ENCODE measurements around the gene TOPORS.
"Not testable (repeated sequence)": the region's sequence is repeated elsewhere in the genome, so short reads cannot be mapped to it uniquely, and the experiment has no call there.

Gene TOPORS

DNA sequence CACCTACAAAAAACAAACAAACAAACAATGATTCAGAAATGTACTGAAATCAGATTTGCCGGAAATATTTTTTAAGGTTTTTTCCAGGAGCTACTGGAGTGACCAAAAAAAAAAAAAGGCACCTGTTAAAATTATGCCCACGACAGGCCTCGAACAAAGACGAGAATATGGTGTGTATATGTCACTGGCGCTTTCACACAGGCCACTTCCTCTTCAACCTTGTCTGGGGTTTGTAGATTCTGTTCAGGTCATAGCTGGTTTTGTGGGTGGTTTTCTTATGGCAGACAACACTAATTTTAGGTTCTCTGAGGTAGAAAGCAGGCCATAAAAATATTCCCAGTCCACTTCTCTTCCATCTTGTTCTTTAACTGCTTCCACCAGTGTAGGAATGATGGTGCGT is 13.6 kb upstream of the TOPORS start:
- no peak for DNase-seq (ENCODE audit: low read depth)

DNA sequence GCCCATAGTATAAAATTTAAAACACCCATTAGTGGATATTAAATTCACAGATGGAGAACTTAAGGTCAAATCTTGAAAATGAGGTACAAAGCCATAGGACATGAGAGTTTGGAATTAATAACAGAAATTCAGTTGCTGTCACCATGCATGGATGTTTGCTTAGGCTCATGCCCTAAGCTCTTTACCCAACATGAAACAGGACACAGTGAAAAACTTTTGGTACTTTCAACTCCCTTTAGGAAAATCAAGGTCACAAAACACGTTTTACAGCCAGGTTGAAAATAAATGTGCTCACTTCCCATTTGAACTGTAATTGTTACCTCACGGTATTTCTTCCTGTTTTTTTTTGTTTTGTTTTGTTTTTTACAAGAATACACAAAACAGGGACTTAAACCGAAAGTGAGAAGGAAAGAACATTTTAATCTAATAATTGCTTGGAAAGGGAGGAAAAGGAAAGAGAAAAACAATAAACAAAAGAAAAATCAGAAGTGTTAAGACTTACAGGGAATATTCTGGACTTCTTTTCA is 6.1 kb upstream of the TOPORS start:
- DNase-seq (ENCODE audit: low read depth) = no peak

- no peak for DNase-seq (ENCODE audit: low read depth)
These were observed 2.2 kb upstream of the TOPORS start for GRCh38 chr9:32554591-32554990.

DNA sequence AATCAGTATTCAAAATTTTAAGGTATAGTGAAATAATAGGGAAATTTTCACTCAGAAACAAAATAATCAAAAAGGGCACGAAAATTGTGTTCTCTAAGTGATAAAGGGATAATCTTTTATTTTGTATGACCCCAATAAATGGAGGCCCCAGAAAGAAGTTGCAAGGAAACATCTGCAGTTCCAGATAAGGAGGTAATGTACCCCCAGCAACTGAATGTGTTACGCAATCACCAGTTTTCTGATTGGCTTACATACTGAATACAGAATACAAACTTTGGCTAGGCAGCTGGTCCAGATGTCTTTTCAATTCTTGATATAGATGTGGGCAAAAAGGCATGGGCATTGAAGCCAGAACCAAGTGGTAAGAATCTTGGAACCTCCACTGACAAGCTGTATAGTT is 1.7 kb upstream of the TOPORS start:
- DNase-seq (ENCODE audit: low read depth) = no peak

DNA sequence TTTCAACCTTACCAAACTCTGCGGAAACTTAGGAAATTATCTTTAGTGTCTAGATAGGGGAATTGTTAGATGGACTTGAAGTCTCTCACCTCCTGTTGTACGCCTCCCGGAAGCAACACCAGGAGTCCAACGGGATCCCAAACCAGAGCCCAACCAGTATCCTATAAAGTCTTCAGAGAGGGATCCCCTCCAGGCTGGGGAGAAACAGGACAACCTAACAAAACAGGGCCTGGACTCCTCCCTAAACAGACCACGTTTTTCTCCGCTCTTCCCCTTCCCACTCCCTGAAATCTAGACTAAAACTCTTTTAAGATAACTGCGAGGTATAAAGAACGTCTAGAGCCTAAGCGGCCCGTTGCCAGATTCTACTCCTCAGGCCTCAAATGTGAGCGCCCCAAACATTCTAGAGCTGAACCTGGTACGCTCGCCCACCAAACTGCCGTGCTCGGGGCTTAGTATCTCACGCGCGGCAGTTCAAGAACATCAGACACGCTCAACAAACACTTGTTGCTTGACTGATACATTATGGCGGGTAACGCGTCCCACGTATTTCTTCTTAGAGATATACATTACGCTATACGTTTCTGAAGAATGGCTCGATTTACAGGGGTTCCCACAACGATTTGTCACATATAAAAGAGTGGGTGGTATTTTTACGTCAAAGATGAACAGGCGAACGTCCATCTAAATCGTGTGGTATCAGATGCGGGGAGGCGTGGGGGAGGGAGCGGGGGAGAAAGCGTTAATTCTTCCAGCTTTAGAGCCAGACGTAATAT is 922 bp downstream of the TOPORS start:
- DNase-seq (ENCODE audit: low read depth) = no peak

DNA sequence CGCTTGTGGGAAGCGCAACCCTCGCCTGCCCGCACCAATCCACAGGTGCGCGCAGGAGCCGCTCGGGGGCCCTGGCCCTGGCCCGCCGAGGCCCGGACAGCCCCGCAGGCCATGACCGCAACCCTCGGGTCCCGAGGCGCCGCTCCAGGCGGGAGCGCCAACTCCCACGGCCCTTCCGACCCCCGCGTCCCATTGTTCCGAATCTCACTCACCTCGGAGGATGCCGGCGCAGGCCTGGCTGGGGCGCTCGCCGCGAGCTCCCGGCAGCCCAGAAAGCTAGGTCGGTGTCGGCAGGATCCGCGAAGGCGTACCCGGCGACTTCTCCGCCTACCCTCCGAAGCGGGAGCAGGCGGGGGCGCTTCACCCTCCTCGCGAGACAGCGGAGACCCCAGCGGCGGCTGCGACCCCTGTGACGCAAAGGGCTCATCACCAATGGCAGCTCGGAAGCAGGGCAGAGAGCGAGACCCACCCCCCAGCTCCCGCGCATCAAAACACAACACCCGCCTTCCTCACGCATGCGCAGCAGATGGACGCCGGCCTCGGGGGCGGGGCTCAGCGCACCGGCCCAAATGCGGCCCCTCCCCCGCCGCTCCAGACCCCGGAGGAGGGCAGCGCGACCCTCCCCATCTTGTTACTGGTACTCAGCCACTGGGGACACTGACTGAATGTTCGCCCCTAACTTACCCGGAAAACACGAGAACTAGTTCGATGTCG is 1.7 kb downstream of the TOPORS start:
- DNase-seq (ENCODE audit: low read depth) = peak; percentile 70

DNA sequence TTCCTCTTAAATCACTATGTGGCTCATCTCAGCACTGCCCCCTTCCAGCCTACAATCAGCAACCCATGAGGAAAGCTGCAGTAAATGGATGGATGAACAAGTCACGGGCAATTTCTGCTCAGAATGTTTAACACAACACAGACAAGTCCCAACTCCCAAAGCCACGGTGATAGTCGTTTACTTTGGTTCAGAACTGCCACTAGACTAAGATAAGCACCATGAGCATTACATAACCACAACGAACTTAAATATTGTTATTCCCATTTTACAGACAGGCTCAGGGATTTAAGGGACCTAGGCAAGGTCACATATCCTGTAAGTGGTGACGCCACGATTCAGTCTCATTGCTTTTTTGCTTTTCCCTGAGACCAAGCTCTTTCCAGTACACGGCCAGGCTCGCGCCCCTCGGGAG is 2.2 kb downstream of the TOPORS start:
- no peak for DNase-seq (ENCODE audit: low read depth)

DNA sequence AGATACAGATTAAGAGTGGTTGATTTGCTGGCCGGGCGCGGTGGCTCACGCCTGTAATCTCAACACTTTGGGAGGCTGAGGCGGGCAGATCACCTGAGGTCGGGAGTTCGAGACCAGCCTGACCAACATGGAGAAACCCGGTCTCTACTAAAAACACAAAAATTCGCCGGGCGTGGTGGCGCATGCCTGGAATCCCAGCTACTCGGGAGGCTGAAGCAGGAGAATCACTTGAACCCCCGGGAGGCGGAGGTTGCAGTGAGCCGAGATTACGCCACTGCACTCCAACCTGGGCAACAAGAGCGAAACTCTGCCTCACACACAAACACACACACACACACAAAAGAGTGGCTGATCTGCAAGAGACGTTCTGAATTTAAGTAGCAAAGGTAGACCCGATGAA is 4.2 kb downstream of the TOPORS start:
- DNase-seq (ENCODE audit: low read depth) = not testable (repeated sequence)

DNA sequence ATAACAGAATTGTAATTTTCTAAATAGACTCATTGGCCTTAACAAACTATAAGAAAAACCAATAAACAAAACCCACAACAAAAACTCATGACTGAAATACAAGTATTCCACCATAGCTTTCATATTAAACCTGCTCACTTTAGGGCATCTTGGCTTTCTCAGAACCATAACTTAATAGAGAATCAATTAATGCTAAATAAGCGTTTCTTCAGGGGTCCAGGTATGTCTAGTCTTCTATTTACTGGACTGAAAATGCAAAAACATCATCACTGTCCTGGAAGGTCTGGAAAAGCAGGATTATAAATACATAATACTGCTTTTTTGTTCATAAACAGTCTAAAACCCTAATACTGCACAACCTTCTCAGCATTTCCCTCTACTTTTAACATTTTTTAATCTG is 6.5 kb downstream of the TOPORS start:
- no peak for DNase-seq (ENCODE audit: low read depth)

- DNase-seq (ENCODE audit: low read depth) = no peak
These were observed 9.3 kb downstream of the TOPORS start for GRCh38 chr9:32543047-32543446.

DNA sequence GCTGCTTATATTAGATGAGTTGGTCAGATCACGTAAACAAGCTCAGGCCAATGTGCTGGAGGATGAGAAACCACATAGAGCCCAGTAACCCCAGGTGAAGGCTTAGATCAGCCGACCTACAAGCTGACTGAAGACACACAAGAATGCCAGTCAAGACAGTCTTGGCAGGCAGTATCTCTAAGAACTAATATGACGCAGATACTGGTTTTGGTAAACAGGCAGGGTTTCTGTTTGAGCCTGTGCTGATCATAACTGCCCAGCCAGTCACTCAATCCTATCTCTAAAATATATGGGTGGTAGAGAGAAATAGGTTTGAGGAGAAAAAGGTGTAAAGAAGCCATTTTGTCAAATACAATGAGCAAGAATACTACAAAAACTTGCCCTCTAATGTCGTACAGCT is 18.6 kb downstream of the TOPORS start:
- no peak for DNase-seq (ENCODE audit: low read depth)

DNA sequence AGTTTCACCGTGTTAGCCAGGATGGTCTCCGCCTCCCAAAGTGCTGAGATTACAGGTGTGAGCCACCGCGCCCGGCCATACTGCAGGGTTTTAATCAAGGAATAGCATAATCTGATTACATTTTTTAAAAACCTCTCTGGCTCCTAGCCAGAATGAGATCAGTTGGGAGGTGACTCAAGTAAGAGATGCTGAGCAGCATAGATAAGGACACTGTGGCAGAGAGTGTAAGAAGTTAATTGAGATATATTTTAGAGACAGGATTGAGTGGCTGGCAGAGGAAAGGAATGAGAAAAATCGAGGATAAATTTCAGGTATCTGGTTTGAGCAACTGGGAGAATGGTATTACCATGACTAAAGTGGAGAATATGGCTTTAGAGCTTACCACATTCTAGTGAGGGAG is 19.1 kb downstream of the TOPORS start:
- DNase-seq (ENCODE audit: low read depth) = no peak

GRCh38 chr9:32526707-32527048 is 25.7 kb downstream of the TOPORS start:
- DNase-seq (ENCODE audit: low read depth) = no peak

- peak; percentile 79 for DNase-seq (ENCODE audit: low read depth)
These were observed 26.2 kb downstream of the TOPORS start, which contains the start of gene RIGI for GRCh38 chr9:32526041-32526706. Gene RIGI (minus strand): TSS chr9:32526196. CDS start chr9:32526166, 30 bp downstream.

DNA sequence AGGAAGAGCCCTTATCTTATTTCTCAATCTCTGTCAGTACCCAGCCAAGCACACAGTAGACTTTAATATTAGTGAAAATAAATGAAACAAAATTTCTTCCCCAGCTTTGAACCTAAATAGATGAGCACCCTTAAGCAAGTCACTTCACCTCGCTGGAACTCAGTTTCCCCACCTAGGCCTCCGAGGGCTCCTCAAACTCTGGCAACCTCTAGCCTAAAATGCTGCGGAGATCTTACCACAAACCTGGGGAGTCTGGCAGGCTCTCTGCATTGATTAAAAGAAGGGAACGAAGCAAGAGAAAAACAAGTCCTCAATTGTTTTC is 26.7 kb downstream of the TOPORS start:
- DNase-seq (ENCODE audit: low read depth) = no peak

GRCh38 chr9:32524892-32525708 is 27.3 kb downstream of the TOPORS start:
- DNase-seq (ENCODE audit: low read depth) = no peak

GRCh38 chr9:32524558-32524891 is 27.9 kb downstream of the TOPORS start:
- not testable (repeated sequence) for DNase-seq (ENCODE audit: low read depth)

DNA sequence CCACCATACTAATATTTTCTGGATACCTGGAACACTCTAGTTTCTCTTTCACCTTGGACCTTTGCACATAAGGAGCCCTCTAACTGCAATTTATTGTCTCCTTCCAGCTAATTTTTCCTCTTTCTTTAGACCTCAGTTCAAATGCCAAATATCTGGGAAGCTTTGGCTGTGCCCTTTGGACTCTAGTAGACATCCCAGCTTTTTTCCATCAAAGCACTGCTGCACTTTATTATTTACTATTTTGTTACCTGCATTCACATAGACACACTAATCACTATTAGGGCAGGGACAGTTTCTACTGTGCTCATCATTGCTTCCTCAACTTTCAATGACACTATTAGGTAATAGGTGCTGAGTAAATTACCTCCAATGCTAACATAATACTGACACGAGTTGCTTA is 28.5 kb downstream of the TOPORS start:
- DNase-seq (ENCODE audit: low read depth) = no peak

DNA sequence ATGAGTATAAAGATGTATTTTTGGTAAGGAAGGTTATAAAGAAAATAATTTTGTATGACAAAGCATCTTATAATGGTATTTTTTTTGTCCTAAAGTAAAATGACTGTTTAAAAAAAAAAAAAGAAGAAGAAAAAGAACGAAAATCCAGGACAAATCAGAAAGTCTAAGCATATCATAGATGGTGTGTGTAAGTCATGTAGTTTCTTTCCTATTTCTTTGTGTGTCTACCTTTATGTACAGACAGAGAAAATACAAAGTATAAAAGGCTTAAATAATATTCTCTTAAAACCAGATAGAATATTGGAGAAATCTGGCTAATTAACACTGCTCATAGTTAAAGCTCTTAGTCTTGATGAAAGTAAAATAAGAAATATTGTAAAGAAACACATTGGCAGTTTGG is 34.1 kb downstream of the TOPORS start:
- no peak for DNase-seq (ENCODE audit: low read depth)

- no peak for DNase-seq (ENCODE audit: low read depth)
These were observed 36.1 kb downstream of the TOPORS start for GRCh38 chr9:32516241-32516640.

- no peak for DNase-seq (ENCODE audit: low read depth)
These were observed 43.7 kb downstream of the TOPORS start for GRCh38 chr9:32508728-32509127.

DNA sequence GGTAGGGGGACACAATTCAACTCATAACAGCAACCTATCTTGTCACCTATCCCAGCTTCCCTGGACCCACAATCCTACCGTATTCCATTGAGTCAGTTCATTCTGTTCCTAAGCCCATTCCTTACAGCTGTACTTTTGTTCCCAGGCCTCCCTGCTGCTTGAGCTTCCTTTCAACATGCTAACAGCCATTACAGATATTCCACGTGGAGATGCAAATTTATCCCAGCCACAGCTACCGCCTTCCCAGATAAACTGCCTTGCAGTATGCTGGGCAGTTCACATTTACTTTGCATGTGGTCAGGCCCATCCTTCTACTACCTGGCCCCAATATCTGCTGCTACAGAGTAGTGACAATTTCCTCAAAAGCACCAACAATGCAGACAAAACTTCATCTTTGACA is 49.4 kb downstream of the TOPORS start:
- no peak for DNase-seq (ENCODE audit: low read depth)
